Loucy (cell line): ENCODE measurements around the gene NUMB.

ENCODE experiments used
- H2AFZ ChIP-seq: fragments of 200-600 bp; sonication (generic); 2 replicates; pipeline ENCODE4 v1.6.0; 2016; ENCODE audit warnings: antibody characterized with exemption, mild to moderate bottlenecking, low read length, moderate library complexity
- H3F3A ChIP-seq: fragments of 200-600 bp; 2 replicates; pipeline ENCODE4 v1.6.0; 2016; ENCODE audit warnings: antibody characterized with exemption, low read depth, mild to moderate bottlenecking
- H3K27me3 ChIP-seq: fragments of 200-600 bp; sonication (generic); 2 replicates; pipeline ENCODE4 v1.6.1; 2014; ENCODE audit warnings: low read length, mild to moderate bottlenecking; ENCODE audit not compliant: insufficient read depth, poor library complexity, severe bottlenecking
- H3K36me3 ChIP-seq: fragments of 200-600 bp; sonication (generic); 2 replicates; pipeline ENCODE4 v1.6.1; 2016; ENCODE audit warnings: low read length; ENCODE audit not compliant: insufficient read depth
- H3K4me1 ChIP-seq: fragments of 200-600 bp; sonication (generic); 2 replicates; pipeline ENCODE4 v1.5.1; 2014; ENCODE audit warnings: low read length, mild to moderate bottlenecking; ENCODE audit not compliant: insufficient read depth, poor library complexity, severe bottlenecking
- H3K4me2 ChIP-seq: fragments of 200-600 bp; sonication (generic); 2 replicates; pipeline ENCODE4 v1.6.0; 2014; ENCODE audit warnings: antibody characterized with exemption, low read length, low read depth, mild to moderate bottlenecking; ENCODE audit not compliant: poor library complexity, severe bottlenecking
- H3K4me3 ChIP-seq: fragments of 200-600 bp; sonication (generic); 2 replicates; pipeline ENCODE4 v1.5.1; 2014; ENCODE audit warnings: low read length, mild to moderate bottlenecking, mixed read lengths; ENCODE audit not compliant: poor library complexity, severe bottlenecking
- H3K79me2 ChIP-seq: fragments of 200-600 bp; sonication (generic); 2 replicates; pipeline ENCODE4 v1.6.1; 2014; ENCODE audit warnings: low read length; ENCODE audit not compliant: insufficient read depth
- H3K9ac ChIP-seq: fragments of 200-600 bp; sonication (generic); 2 replicates; pipeline ENCODE4 v1.6.0; 2014; ENCODE audit warnings: mild to moderate bottlenecking, low read depth, low read length, moderate library complexity; ENCODE audit not compliant: poor library complexity, severe bottlenecking
- H3K9me2 ChIP-seq: fragments of 200-600 bp; sonication (generic); replicated peaks from 2 replicates; pipeline ENCODE4 v1.6.1; 2016; ENCODE audit warnings: low read depth, low read length, mixed read lengths
- H3K9me3 ChIP-seq: fragments of 200-600 bp; sonication (generic); 2 replicates; pipeline ENCODE4 v1.6.1; 2014; ENCODE audit warnings: mild to moderate bottlenecking, antibody characterized with exemption, low read length, low read depth; ENCODE audit not compliant: insufficient read depth
- H4K20me1 ChIP-seq: fragments of 200-600 bp; sonication (generic); 2 replicates; pipeline ENCODE4 v1.6.0; 2014; ENCODE audit warnings: antibody characterized with exemption, low read length, mild to moderate bottlenecking; ENCODE audit not compliant: insufficient read depth, poor library complexity, severe bottlenecking
- CTCF ChIP-seq: fragments of 200-600 bp; sonication (generic); conservative IDR thresholded peaks from 2 replicates; pipeline ENCODE4 v1.5.1; 2014; ENCODE audit warnings: mild to moderate bottlenecking, antibody characterized with exemption, low read length
- EZH2phosphoT487 ChIP-seq: fragments of 200-600 bp; IDR thresholded peaks from 2 replicates; pipeline ENCODE4 v1.6.1; 2018; ENCODE audit warnings: antibody characterized with exemption, mild to moderate bottlenecking, moderate library complexity, borderline replicate concordance

NUMB gene

GRCh38 chr14:73466861-73467260 lies 8.5 kb upstream of the NUMB start:
- H3K79me2 ChIP-seq = no peaks in the 10 kb centered on the region
- peaks cover 8% of the 10 kb centered on the region for H3K4me1 ChIP-seq
- H3K4me2 ChIP-seq = no peak overlapping the region
- no peak overlapping the region for H3K9ac ChIP-seq
- H3K36me3 ChIP-seq = no peaks in the 10 kb centered on the region
- no peaks in the 10 kb centered on the region for H4K20me1 ChIP-seq
- H3K4me3 ChIP-seq = no peak overlapping the region
- H3K9me3 ChIP-seq = no peaks in the 10 kb centered on the region
- no peak for TF ChIP-seq EZH2phosphoT487
- no peak for TF ChIP-seq CTCF
- H2AFZ ChIP-seq = no peak overlapping the region
- 0 out of 2 replicates have a peak, but pooled peaks cover 3% of the 10 kb centered on the region for H3F3A ChIP-seq
- H3K9me2 ChIP-seq = no peaks in the 10 kb centered on the region
- no peaks in the 10 kb centered on the region for H3K27me3 ChIP-seq

- peaks cover 14% of the 10 kb centered on the region for H3K4me1 ChIP-seq
- H3K27me3 ChIP-seq = no peaks in the 10 kb centered on the region
- peak overlapping the region; percentile 74 for H2AFZ ChIP-seq
- no peak overlapping the region for H3K4me3 ChIP-seq
- peak overlapping the region; percentile 10 for H3K4me2 ChIP-seq
- TF ChIP-seq CTCF = no peak
- no peak for TF ChIP-seq EZH2phosphoT487
- H3F3A ChIP-seq = 0 out of 2 replicates have a peak, but pooled peaks cover 3% of the 10 kb centered on the region
- H3K9ac ChIP-seq = no peak overlapping the region
- H3K36me3 ChIP-seq = no peaks in the 10 kb centered on the region
- no peaks in the 10 kb centered on the region for H4K20me1 ChIP-seq
- H3K79me2 ChIP-seq = no peaks in the 10 kb centered on the region
- H3K9me2 ChIP-seq = no peaks in the 10 kb centered on the region
- no peaks in the 10 kb centered on the region for H3K9me3 ChIP-seq
Observed at GRCh38 chr14:73465823-73466532, 7.6 kb upstream of the NUMB start.

- H3K4me1 ChIP-seq = peaks cover 14% of the 10 kb centered on the region
- TF ChIP-seq CTCF (no peak), EZH2phosphoT487 (no peak)
- no peak overlapping the region for H3K4me2 ChIP-seq
Observed at GRCh38 chr14:73463411-73463810, 5.1 kb upstream of the NUMB start.

More at GRCh38 chr14:73463411-73463810, 5.1 kb upstream of the NUMB start:
- H3K4me3 ChIP-seq = no peak overlapping the region
- H3K27me3 ChIP-seq = no peaks in the 10 kb centered on the region
- H2AFZ ChIP-seq = no peak overlapping the region
- no peaks in the 10 kb centered on the region for H3F3A ChIP-seq
- H3K79me2 ChIP-seq = no peaks in the 10 kb centered on the region
- no peaks in the 10 kb centered on the region for H3K9me3 ChIP-seq
- no peaks in the 10 kb centered on the region for H4K20me1 ChIP-seq
- H3K36me3 ChIP-seq = no peaks in the 10 kb centered on the region
- no peak overlapping the region for H3K9ac ChIP-seq
- H3K9me2 ChIP-seq = no peaks in the 10 kb centered on the region
